Hepatocyte (in vitro differentiated cells): Measurements from ENCODE around the gene VPS4A.

Experiments
- EZH2 ChIP-seq: fragments of 200-600 bp; sonication (generic); IDR thresholded peaks from 2 replicates; pipeline ENCODE4 v1.6.1; 2016; ENCODE audit warnings: antibody characterized with exemption, mild to moderate bottlenecking, borderline replicate concordance
- EZH2phosphoT487 ChIP-seq: fragments of 200-600 bp; sonication (generic); IDR thresholded peaks from one replicate; pipeline ENCODE4 v1.6.1; 2018; ENCODE audit warnings: antibody characterized with exemption, mild to moderate bottlenecking, low read depth, moderate library complexity; ENCODE audit not compliant: unreplicated experiment, severe bottlenecking
- TF ChIP-seq, protein P1 (sequence below): fragments of 200-600 bp; sonication (generic); IDR thresholded peaks from 2 replicates; pipeline ENCODE4 v1.5.1; 2016; ENCODE audit warnings: antibody characterized with exemption, mild to moderate bottlenecking; ENCODE audit not compliant: poor library complexity

GRCh38 chr16:69318177-69318910, 7.2 kb downstream of the VPS4A start:
- TF ChIP-seq, protein P1, sequence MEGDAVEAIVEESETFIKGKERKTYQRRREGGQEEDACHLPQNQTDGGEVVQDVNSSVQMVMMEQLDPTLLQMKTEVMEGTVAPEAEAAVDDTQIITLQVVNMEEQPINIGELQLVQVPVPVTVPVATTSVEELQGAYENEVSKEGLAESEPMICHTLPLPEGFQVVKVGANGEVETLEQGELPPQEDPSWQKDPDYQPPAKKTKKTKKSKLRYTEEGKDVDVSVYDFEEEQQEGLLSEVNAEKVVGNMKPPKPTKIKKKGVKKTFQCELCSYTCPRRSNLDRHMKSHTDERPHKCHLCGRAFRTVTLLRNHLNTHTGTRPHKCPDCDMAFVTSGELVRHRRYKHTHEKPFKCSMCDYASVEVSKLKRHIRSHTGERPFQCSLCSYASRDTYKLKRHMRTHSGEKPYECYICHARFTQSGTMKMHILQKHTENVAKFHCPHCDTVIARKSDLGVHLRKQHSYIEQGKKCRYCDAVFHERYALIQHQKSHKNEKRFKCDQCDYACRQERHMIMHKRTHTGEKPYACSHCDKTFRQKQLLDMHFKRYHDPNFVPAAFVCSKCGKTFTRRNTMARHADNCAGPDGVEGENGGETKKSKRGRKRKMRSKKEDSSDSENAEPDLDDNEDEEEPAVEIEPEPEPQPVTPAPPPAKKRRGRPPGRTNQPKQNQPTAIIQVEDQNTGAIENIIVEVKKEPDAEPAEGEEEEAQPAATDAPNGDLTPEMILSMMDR, result no peak
- TF ChIP-seq EZH2, result no peak
- TF ChIP-seq EZH2phosphoT487, result no peak
